Measurements from ENCODE around the gene UGGT2.
"Not testable (repeated sequence)": the region's sequence is repeated elsewhere in the genome, so short reads cannot be mapped to it uniquely, and the experiment has no call there.

Gene UGGT2

DNA sequence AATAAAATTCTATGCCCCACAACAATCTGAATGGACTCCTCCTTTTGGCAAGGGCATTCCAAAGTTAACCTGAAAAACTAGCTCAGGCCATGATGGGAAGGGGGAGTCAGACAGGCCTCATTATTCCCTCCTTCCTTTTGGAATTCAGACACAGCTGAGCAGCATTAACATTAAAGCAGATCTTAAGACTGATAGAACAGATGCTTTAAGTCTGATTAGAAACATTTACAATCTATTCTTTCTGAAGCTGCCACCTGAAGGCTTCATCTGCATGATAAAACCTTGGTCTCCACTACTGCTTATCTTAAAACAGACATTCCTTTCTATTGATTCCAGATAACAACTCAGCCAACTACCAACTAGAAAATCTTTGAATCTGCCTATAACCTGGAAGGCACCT lies 98.9 kb downstream of the UGGT2 start:
- Histone ChIP-seq H3K9ac (ENCODE audit: low read length) (no peak overlapping the region), H3K4me3 (ENCODE audit: low read length) (no peak overlapping the region), H3K9me3 (ENCODE audit: control insufficient read depth, low read length) (no peaks in the 10 kb centered on the region), H3K4me1 (ENCODE audit: control insufficient read depth, insufficient read depth, low read length) (no peaks in the 10 kb centered on the region), H3K36me3 (ENCODE audit: control insufficient read depth, insufficient read depth, low read length) (no peaks in the 10 kb centered on the region), H3K27me3 (ENCODE audit: control insufficient read depth, insufficient read depth, low read length) (no peaks in the 10 kb centered on the region)

- H3K9me3 ChIP-seq (ENCODE audit: control insufficient read depth, low read length), result no peaks in the 10 kb centered on the region
Measured at GRCh38 chr13:95950103-95950502, 103.1 kb downstream of the UGGT2 start.

GRCh38 chr13:95948656-95949055 lies 104.5 kb downstream of the UGGT2 start:
- Histone ChIP-seq H3K36me3 (ENCODE audit: control insufficient read depth, insufficient read depth, low read length) (no peaks in the 10 kb centered on the region), H3K9me3 (ENCODE audit: control insufficient read depth, low read length) (no peaks in the 10 kb centered on the region), H3K4me3 (ENCODE audit: low read length) (no peak overlapping the region), H3K27me3 (ENCODE audit: control insufficient read depth, insufficient read depth, low read length) (no peaks in the 10 kb centered on the region), H3K4me1 (ENCODE audit: control insufficient read depth, insufficient read depth, low read length) (no peaks in the 10 kb centered on the region), H3K9ac (ENCODE audit: low read length) (no peak overlapping the region)

More at GRCh38 chr13:95950103-95950502, 103.1 kb downstream of the UGGT2 start:
- H3K4me3 ChIP-seq (ENCODE audit: low read length), result no peak overlapping the region
- no peaks in the 10 kb centered on the region for H3K27me3 ChIP-seq (ENCODE audit: control insufficient read depth, insufficient read depth, low read length)
- H3K4me1 ChIP-seq (ENCODE audit: control insufficient read depth, insufficient read depth, low read length), result no peaks in the 10 kb centered on the region
- H3K36me3 ChIP-seq (ENCODE audit: control insufficient read depth, insufficient read depth, low read length), result no peaks in the 10 kb centered on the region
- H3K9ac ChIP-seq (ENCODE audit: low read length), result no peak overlapping the region

DNA sequence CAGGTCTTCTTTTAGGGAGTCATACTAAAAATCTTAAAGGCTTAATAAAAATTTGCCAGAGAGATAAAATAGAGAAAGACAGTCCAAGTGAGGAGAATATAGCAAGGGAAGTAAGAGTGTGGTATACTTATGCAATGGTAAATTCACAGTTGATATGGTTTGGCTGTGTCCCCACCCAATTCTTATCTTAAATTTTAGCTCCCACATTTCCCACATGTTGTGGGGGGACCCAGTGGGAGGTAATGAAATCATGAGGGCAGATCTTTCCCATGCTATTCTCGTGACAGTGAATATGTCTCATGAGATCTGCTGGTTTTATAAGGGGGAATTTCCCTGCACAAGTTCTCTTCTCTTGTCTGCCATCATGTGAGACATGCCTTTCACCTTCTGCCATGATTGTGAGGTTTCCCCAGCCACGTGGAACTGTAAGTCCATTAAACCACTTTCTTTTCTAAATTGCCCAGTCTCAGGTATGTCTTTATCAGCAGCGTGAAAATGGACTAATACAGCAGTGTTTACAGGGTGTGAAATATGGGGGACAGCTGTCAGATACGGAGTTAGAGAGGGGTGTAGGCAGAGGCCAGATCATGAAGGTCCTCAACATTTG lies 115.4 kb downstream of the UGGT2 start:
- Histone ChIP-seq H3K27me3 (ENCODE audit: control insufficient read depth, insufficient read depth, low read length) (no peaks in the 10 kb centered on the region), H3K9ac (ENCODE audit: low read length) (no peak overlapping the region), H3K4me3 (ENCODE audit: low read length) (no peak overlapping the region), H3K4me1 (ENCODE audit: control insufficient read depth, insufficient read depth, low read length) (no peaks in the 10 kb centered on the region), H3K36me3 (ENCODE audit: control insufficient read depth, insufficient read depth, low read length) (peaks cover 4% of the 10 kb centered on the region), H3K9me3 (ENCODE audit: control insufficient read depth, low read length) (no peaks in the 10 kb centered on the region)

DNA sequence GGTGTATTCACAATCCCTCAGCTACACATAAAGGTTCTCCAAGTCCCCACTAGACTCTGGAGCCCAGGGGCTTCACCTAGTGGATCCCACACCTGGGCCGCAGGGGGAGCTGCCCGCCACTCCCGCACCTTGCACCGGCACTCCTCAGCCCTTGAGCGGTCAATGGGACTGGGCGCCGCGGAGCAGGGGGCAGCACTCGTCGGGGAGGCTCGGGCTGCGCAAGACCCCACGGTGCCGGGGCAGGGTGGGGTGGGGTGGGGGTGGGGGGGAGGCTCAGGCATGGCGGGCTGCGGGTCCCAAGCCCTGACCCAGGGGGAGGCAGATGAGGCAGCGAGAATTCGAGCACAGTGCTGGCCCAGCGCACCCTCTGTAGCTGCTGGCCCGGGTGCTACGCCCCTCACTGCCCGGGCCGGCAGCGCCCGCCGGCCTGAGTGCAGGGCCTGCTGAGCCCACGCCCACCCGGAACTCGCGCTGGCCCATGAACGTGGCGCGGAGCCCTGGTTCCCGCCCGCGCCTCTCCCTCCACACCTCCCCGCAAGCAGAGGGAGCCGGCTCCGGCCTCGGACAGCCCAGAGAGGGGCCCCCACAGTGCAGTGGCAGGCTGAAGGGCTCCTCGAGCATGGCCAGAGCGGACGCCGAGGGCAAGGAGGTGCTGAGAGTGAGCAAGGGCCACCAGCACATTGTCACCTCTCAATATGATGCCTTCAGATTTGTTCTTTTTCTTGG lies 121.7 kb downstream of the UGGT2 start:
- H3K9me3 ChIP-seq (ENCODE audit: control insufficient read depth, low read length), result no peaks in the 10 kb centered on the region
- no peak overlapping the region for H3K4me3 ChIP-seq (ENCODE audit: low read length)
- H3K36me3 ChIP-seq (ENCODE audit: control insufficient read depth, insufficient read depth, low read length), result no peaks in the 10 kb centered on the region
- no peak overlapping the region for H3K9ac ChIP-seq (ENCODE audit: low read length)
- no peaks in the 10 kb centered on the region for H3K4me1 ChIP-seq (ENCODE audit: control insufficient read depth, insufficient read depth, low read length)
- H3K27me3 ChIP-seq (ENCODE audit: control insufficient read depth, insufficient read depth, low read length), result no peaks in the 10 kb centered on the region

GRCh38 chr13:95929430-95929829 lies 123.8 kb downstream of the UGGT2 start:
- Histone ChIP-seq H3K36me3 (ENCODE audit: control insufficient read depth, insufficient read depth, low read length) (no peaks in the 10 kb centered on the region), H3K9ac (ENCODE audit: low read length) (no peak overlapping the region), H3K4me1 (ENCODE audit: control insufficient read depth, insufficient read depth, low read length) (peaks cover 3% of the 10 kb centered on the region), H3K4me3 (ENCODE audit: low read length) (no peak overlapping the region), H3K9me3 (ENCODE audit: control insufficient read depth, low read length) (no peaks in the 10 kb centered on the region), H3K27me3 (ENCODE audit: control insufficient read depth, insufficient read depth, low read length) (no peaks in the 10 kb centered on the region)

DNA sequence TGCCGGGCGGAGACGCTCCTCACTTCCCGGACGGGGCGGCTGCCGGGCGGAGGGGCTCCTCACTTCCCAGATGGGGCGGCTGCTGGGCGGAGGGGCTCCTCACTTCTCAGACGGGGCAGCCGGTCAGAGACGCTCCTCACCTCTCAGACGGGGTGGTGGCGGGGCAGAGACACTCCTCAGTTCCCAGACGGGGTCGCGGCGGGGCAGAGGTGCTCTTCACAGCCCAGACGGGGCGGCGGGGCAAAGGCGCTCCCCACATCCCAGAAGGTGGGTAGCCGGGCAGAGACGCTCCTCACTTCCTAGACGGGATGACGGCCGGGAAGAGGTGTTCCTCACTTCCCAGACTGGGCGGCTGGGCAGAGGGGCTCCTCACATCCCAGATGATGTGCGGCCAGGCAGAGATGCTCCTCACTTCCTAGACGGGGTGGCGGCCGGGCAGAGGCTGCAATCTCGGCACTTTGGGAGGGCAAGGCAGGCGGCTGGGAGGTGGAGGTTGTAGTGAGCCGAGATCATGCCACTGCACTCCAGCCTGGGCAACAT lies 124.8 kb downstream of the UGGT2 start:
- not testable (repeated sequence) for H3K4me3 ChIP-seq (ENCODE audit: low read length); H3K27me3 ChIP-seq (ENCODE audit: control insufficient read depth, insufficient read depth, low read length)

GRCh38 chr13:95926231-95926630 lies 127.0 kb downstream of the UGGT2 start:
- Histone ChIP-seq H3K27me3 (ENCODE audit: control insufficient read depth, insufficient read depth, low read length) (no peaks in the 10 kb centered on the region), H3K4me3 (ENCODE audit: low read length) (no peak overlapping the region)

More for the DNA sequence above, 124.8 kb downstream of the UGGT2 start:
- H3K9ac ChIP-seq (ENCODE audit: low read length); H3K4me1 ChIP-seq (ENCODE audit: control insufficient read depth, insufficient read depth, low read length); H3K36me3 ChIP-seq (ENCODE audit: control insufficient read depth, insufficient read depth, low read length); H3K9me3 ChIP-seq (ENCODE audit: control insufficient read depth, low read length): not testable (repeated sequence)

GRCh38 chr13:95924389-95924994 lies 128.7 kb downstream of the UGGT2 start:
- Histone ChIP-seq H3K4me3 (ENCODE audit: low read length) (no peak overlapping the region), H3K9me3 (ENCODE audit: control insufficient read depth, low read length) (no peaks in the 10 kb centered on the region), H3K9ac (ENCODE audit: low read length) (no peak overlapping the region), H3K36me3 (ENCODE audit: control insufficient read depth, insufficient read depth, low read length) (no peaks in the 10 kb centered on the region), H3K27me3 (ENCODE audit: control insufficient read depth, insufficient read depth, low read length) (no peaks in the 10 kb centered on the region), H3K4me1 (ENCODE audit: control insufficient read depth, insufficient read depth, low read length) (peaks cover 4% of the 10 kb centered on the region)

More at GRCh38 chr13:95926231-95926630, 127.0 kb downstream of the UGGT2 start:
- peaks cover 4% of the 10 kb centered on the region for H3K4me1 ChIP-seq (ENCODE audit: control insufficient read depth, insufficient read depth, low read length)
- no peaks in the 10 kb centered on the region for H3K36me3 ChIP-seq (ENCODE audit: control insufficient read depth, insufficient read depth, low read length)
- H3K9me3 ChIP-seq (ENCODE audit: control insufficient read depth, low read length), result no peaks in the 10 kb centered on the region
- no peak overlapping the region for H3K9ac ChIP-seq (ENCODE audit: low read length)

DNA sequence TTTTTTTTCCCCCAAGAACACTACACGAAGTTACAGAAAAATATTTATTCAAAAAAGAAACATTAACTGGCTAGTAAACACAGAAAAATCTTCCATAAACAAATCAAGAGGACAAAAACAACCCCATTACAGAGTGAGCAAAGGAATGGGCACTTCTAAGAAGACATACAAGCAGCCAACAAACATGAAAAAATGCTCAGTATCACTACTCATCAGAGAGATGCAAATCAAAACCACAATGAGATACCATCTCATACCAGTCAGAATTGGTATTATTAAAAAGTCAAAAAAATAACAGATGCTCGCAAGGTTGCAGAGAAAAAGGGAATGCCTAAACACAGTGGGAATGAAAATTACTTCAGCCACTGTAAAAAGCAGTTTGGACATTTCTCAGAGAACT lies 131.7 kb downstream of the UGGT2 start:
- Histone ChIP-seq H3K27me3 (ENCODE audit: control insufficient read depth, insufficient read depth, low read length) (no peaks in the 10 kb centered on the region), H3K4me1 (ENCODE audit: control insufficient read depth, insufficient read depth, low read length) (peaks cover 4% of the 10 kb centered on the region), H3K9me3 (ENCODE audit: control insufficient read depth, low read length) (no peaks in the 10 kb centered on the region), H3K4me3 (ENCODE audit: low read length) (no peak overlapping the region), H3K36me3 (ENCODE audit: control insufficient read depth, insufficient read depth, low read length) (no peaks in the 10 kb centered on the region), H3K9ac (ENCODE audit: low read length) (no peak overlapping the region)

GRCh38 chr13:95920485-95920884 lies 132.7 kb downstream of the UGGT2 start:
- Histone ChIP-seq H3K36me3 (ENCODE audit: control insufficient read depth, insufficient read depth, low read length) (no peaks in the 10 kb centered on the region), H3K4me1 (ENCODE audit: control insufficient read depth, insufficient read depth, low read length) (peaks cover 4% of the 10 kb centered on the region), H3K9ac (ENCODE audit: low read length) (no peak overlapping the region), H3K4me3 (ENCODE audit: low read length) (no peak overlapping the region), H3K9me3 (ENCODE audit: control insufficient read depth, low read length) (no peaks in the 10 kb centered on the region), H3K27me3 (ENCODE audit: control insufficient read depth, insufficient read depth, low read length) (no peaks in the 10 kb centered on the region)

- Histone ChIP-seq H3K9me3 (ENCODE audit: control insufficient read depth, low read length) (no peaks in the 10 kb centered on the region), H3K27me3 (ENCODE audit: control insufficient read depth, insufficient read depth, low read length) (no peaks in the 10 kb centered on the region), H3K4me3 (ENCODE audit: low read length) (no peak overlapping the region), H3K4me1 (ENCODE audit: control insufficient read depth, insufficient read depth, low read length) (no peaks in the 10 kb centered on the region), H3K9ac (ENCODE audit: low read length) (no peak overlapping the region), H3K36me3 (ENCODE audit: control insufficient read depth, insufficient read depth, low read length) (no peaks in the 10 kb centered on the region)
Measured at GRCh38 chr13:95918860-95919259, 134.3 kb downstream of the UGGT2 start.
